T-helper 17 cell (primary cell): ENCODE results near the gene QRSL1. TPM values are rescaled to one million over a fixed set of nuclear protein-coding genes. Genes with fewer than 3 reads are reported as not detected.
A peak's percentile ranks its signal among the peaks of the same experiment; 100 is the strongest.

ENCODE experiments used
- ATAC-seq: fragments of 150-1000 bp; cut with Tn5 transposase; 2 replicates; pipeline ENCODE4 v1.10.0; 2021; ENCODE audit warnings: mild to moderate bottlenecking, moderate library complexity
- DNase-seq, 3 donors: peaks; one replicate each; pipeline versions ENCODE4 v3.0.0 to v3.0.0-alpha.2; 2020 to 2021
- H3K9me3 ChIP-seq: one replicate; pipeline ENCODE4 v1.7.0; 2013; ENCODE audit warnings: low read length, mild to moderate bottlenecking; ENCODE audit not compliant: control insufficient read depth, poor library complexity, severe bottlenecking
- H3K27ac Mint-ChIP-seq: one replicate; pipeline ENCODE4 v1.8.0; 2022; ENCODE audit warnings: mild to moderate bottlenecking, moderate library complexity, mixed read lengths
- H3K27me3 Mint-ChIP-seq: one replicate; pipeline ENCODE4 v1.8.0; 2022; ENCODE audit warnings: mixed read lengths
- H3K36me3 Mint-ChIP-seq: one replicate; pipeline ENCODE4 v1.8.0; 2022; ENCODE audit warnings: low read depth, mixed read lengths
- H3K4me1 Mint-ChIP-seq: one replicate; pipeline ENCODE4 v1.8.0; 2022; ENCODE audit warnings: mild to moderate bottlenecking, mixed read lengths
- H3K4me3 Mint-ChIP-seq: one replicate; pipeline ENCODE4 v1.8.0; 2022; ENCODE audit warnings: mild to moderate bottlenecking, moderate library complexity, mixed read lengths
- total RNA-seq, 4 donors: library from RNA in 2 of 4; stranded (reverse) in 2 of 4; gene quantifications; one replicate each; pipeline ENCODE4 v1.2.3 and lab custom pipeline; 2022 to 2026

QRSL1 gene
- total RNA-seq, 2 donors from 2014 or later, result 11.9 to 12.5 TPM

DNA sequence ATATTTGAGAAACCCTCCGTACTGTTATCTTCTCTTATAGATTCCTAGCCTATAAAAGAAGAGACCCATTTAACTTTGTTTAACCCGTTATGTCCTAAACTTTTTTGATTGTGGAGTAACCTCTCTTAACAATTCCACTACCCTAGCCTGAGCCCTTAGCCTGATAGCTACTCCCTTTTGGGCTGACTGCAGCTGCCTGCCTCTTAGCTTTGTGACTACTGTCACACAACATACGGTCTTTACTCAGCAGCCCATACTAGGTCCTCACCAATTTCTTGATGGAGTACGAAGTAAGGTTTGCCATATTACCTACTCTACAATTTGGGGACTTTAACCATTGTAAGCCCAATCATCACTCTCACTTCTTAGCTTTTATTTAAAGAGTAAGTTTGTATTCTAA is 72.7 kb downstream of the QRSL1 start:
- ATAC-seq (peak; percentile 30), DNase-seq (no peak)
- Mint-ChIP-seq H3K27me3 (peaks cover 47% of the 10 kb centered on the region), H3K27ac (no peak overlapping the region), H3K4me1 (peaks cover 3% of the 10 kb centered on the region), H3K4me3 (no peak overlapping the region), H3K36me3 (no peaks in the 10 kb centered on the region)
- H3K9me3 ChIP-seq, result no peaks in the 10 kb centered on the region

DNA sequence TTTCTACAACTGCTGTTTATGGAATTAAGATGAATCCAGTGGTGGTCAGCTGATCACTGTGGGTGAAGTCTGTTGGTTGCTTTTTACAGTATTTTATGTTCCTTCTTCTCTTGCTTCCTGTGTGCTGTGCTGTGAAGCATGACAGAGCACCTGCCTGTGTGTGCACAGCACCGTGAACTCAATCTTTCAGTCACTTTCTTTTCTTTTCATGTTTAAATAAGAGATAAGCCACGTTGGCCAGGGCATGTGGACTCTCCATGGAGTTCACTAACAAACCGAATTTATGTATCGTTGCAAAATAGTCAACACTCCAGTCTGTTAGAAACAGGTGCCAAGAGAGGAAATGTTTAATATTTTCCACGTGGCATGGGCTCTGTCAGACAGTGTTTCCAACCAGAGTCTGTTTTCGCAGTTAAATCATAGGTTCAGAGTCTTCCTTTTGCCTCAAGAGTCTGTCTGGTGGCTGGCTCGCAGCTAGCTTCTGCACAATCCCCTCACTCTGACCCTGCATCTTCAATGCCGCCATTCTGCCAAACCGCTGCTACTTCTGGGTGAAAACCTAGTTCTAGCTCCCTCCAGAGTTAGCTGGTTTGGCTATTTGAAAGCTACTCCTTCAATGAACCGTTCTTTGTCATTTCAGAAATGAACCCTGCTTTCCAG is 73.2 kb downstream of the QRSL1 start:
- ATAC-seq, result peak; percentile 83
- no peak overlapping the region for H3K27ac Mint-ChIP-seq

DNA sequence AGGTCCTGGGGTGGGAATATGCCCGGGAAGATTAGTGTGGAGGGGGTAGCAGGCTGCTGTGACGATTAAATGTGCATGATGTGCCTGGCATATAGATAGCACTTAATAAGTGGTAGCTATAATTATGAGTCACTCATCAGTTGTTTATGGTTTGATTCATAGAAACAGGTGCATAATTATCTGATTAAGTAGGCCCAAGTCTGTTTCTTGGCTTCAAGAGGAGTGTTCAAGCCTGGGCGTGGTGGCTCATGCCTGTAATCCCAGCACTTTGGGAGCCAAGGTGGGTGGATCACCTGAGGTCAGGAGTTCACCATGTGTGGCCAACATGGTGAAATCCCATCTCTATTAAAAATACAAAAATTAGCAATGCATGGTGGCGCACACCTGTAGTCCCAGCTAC is 74.9 kb downstream of the QRSL1 start:
- no peaks in the 10 kb centered on the region for H3K9me3 ChIP-seq
- Mint-ChIP-seq H3K27ac (no peak overlapping the region), H3K4me1 (peaks cover 3% of the 10 kb centered on the region), H3K27me3 (peaks cover 46% of the 10 kb centered on the region), H3K36me3 (no peaks in the 10 kb centered on the region), H3K4me3 (no peak overlapping the region)
- ATAC-seq (no peak), DNase-seq (no peak)

More for the DNA sequence above, 73.2 kb downstream of the QRSL1 start:
- H3K4me3 Mint-ChIP-seq, result no peak overlapping the region
- no peak for DNase-seq
- no peaks in the 10 kb centered on the region for H3K9me3 ChIP-seq
- peaks cover 3% of the 10 kb centered on the region for H3K4me1 Mint-ChIP-seq
- peaks cover 51% of the 10 kb centered on the region for H3K27me3 Mint-ChIP-seq
- no peaks in the 10 kb centered on the region for H3K36me3 Mint-ChIP-seq

DNA sequence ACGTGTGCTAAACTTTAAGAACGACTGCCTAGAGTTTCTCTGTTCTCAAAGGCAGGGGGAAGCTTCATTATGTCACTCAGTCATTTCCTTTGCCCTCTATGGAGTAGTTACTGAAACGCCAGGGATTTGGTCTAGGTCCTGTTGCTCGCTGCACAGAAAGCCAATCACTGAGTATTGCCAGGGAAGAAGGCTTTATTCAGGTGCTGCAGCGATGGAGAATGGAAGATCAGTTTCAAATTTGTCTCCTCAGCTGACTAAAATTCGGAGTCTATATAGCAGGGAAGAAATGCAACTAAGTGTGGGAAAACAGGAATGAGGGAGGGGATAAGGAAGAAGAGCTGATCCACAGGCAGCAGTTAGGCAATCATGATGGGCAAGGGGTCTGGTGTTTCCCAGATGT is 75.8 kb downstream of the QRSL1 start:
- H3K36me3 Mint-ChIP-seq, result no peaks in the 10 kb centered on the region
- peaks cover 41% of the 10 kb centered on the region for H3K27me3 Mint-ChIP-seq
- no peak overlapping the region for H3K4me3 Mint-ChIP-seq
- ATAC-seq (no peak), DNase-seq (no peak)
- no peak overlapping the region for H3K27ac Mint-ChIP-seq
- H3K4me1 Mint-ChIP-seq, result peaks cover 3% of the 10 kb centered on the region
- no peaks in the 10 kb centered on the region for H3K9me3 ChIP-seq

DNA sequence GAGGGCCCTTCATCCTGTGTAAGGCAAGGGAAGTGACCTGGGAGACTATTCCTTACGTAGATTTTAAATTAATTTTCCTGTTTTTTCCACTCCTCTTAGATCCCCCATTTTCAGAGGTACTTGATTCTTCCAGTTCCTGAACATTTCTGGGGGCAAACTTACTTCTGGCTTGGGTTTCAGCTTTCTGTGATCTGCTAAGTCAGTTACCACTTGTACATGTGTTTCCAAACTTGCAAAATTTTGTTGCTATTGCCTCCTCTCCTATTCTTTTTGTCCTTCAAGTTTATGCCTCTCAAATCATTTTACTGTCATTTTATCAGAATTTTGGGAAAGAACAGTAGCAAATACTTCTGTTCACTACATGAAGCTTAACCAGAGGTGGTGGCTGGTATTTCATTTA is 81.2 kb downstream of the QRSL1 start:
- Mint-ChIP-seq H3K27me3 (peaks cover 46% of the 10 kb centered on the region), H3K27ac (no peak overlapping the region), H3K4me1 (peaks cover 2% of the 10 kb centered on the region), H3K36me3 (peaks cover 3% of the 10 kb centered on the region), H3K4me3 (no peak overlapping the region)
- DNase-seq (no peak), ATAC-seq (no peak)
- no peaks in the 10 kb centered on the region for H3K9me3 ChIP-seq

DNA sequence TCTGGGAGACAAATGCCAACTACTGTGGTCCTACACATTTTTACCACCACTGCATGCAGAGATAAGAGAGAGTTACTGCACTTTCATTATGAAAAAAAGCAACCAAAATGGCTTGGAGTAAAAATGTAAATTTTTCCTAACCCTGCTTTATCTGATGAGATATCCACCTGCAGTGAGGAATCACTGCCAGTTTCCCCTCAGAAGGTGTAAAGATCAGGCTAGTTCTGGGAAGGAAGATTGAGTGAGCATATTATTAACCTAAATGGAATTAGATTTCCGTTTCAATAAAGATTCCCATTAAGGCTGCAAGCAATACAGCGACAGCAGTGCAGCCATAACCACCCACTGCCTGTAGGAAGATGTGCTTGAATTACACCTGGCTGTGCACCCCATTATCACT is 84.9 kb downstream of the QRSL1 start:
- no peak for ATAC-seq
- no peak overlapping the region for H3K27ac Mint-ChIP-seq
- H3K4me3 Mint-ChIP-seq, result no peak overlapping the region
- H3K4me1 Mint-ChIP-seq, result peaks cover 2% of the 10 kb centered on the region
- peaks cover 53% of the 10 kb centered on the region for H3K27me3 Mint-ChIP-seq
- no peak for DNase-seq
- no peaks in the 10 kb centered on the region for H3K9me3 ChIP-seq
- peaks cover 5% of the 10 kb centered on the region for H3K36me3 Mint-ChIP-seq

DNA sequence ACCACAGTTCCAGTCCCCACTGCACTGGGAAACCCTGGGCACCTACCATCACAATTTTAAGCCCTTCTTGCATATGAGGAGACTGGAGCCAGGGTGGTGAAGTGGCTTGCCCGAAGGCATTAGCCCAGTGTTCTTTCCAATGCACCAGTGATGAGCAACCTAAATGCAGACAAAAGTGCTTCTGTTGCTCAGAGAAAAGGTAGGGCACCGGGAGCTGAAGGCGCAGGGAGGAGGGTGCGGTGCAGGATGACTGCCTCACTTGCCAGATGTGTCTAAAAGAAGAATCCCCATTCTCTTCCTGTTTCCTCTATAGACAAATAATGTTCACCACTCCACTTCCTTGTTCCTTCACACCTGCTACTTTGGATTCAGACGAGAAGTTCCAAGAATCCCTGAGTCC is 86.5 kb downstream of the QRSL1 start:
- no peak for DNase-seq
- H3K4me3 Mint-ChIP-seq, result no peak overlapping the region
- H3K27ac Mint-ChIP-seq, result no peak overlapping the region
- peaks cover 2% of the 10 kb centered on the region for H3K4me1 Mint-ChIP-seq
- no peak for ATAC-seq
- H3K27me3 Mint-ChIP-seq, result peaks cover 48% of the 10 kb centered on the region
- H3K9me3 ChIP-seq, result no peaks in the 10 kb centered on the region
- H3K36me3 Mint-ChIP-seq, result peaks cover 5% of the 10 kb centered on the region

DNA sequence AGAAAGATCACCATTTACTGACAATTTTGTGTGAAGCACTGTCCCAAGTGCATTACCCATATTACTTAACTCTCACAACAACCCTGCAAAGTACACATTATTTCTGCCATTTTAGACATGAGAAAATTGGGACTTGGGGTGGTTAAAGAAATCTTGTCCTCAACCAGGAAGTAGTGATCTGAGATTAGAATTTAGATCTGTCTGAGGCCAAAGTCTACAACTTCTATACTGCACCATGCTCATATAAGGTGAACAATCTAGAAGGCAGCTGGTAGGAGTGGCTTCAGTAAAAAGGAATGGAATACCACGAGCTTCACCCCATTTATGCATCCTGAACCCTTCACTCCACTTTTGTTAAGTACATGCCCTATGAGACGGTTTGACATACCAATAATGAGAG is 87.6 kb downstream of the QRSL1 start:
- peaks cover 46% of the 10 kb centered on the region for H3K27me3 Mint-ChIP-seq
- DNase-seq, result no peak
- H3K9me3 ChIP-seq, result no peaks in the 10 kb centered on the region
- peaks cover 2% of the 10 kb centered on the region for H3K4me1 Mint-ChIP-seq
- H3K27ac Mint-ChIP-seq, result no peak overlapping the region
- no peak overlapping the region for H3K4me3 Mint-ChIP-seq
- no peak for ATAC-seq
- peaks cover 5% of the 10 kb centered on the region for H3K36me3 Mint-ChIP-seq

Other genes starting within 250 kb of the QRSL1 start
- gene RTN4IP1, start 80 bp upstream of the QRSL1 start, total RNA-seq, result 1 to 10 TPM; 3.1 to 5.4 TPM